HG03060 (cell line): ENCODE data around the gene NTPCR.

Source experiments
- ATAC-seq: cut with Tn5 transposase; IDR thresholded peaks from one replicate; pipeline ENCODE4 v1.9.1; 2021; ENCODE audit warnings: low read depth, moderate number of reproducible peaks; ENCODE audit not compliant: unreplicated experiment

NTPCR gene

GRCh38 chr1:233005156-233005555, 54.7 kb downstream of the NTPCR start:
- ATAC-seq, result no peak

GRCh38 chr1:233005703-233006102, 55.3 kb downstream of the NTPCR start:
- no peak for ATAC-seq

DNA sequence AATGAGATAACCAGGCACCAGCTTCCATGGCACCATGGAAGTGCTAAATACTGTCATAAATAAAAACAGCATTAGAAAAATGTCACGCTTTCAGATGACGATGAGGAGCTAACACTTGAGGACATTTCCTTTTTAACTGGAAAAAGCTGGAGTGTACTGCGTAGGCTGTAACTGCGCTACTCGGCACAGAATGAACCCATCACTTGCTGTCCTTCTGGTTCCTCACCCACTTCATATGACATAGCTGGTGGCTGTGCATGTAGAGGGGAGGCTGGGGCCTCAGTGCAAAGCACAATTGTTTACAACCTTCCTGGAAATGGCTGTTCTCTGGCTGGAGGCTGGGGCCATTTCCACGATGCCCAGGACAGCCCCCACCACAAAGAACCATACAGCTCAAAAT, 55.7 kb downstream of the NTPCR start:
- ATAC-seq, result no peak

- no peak for ATAC-seq
These were observed 56.1 kb downstream of the NTPCR start for GRCh38 chr1:233006541-233006973.

DNA sequence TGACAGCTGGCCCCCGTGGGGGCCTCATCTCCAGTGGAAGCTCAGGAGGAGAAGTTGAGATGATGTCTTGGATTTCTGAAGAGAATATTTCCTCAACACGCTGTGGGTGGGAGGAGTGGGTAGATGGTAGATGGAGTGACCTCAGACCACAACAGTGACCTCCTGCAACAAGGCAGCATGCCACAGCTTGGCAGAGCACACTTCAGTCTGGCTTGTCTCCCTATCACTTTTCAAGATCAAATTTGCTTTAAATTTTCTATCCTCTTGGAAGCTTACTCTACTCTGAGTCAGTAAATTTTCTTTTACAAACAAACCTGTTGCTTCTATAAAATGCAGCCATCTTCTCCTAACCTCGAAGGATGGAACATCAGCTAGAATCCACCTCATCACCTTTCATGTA, 59.7 kb downstream of the NTPCR start:
- no peak for ATAC-seq

- ATAC-seq, result no peak
These were observed 61.6 kb downstream of the NTPCR start for GRCh38 chr1:233012021-233012420.

DNA sequence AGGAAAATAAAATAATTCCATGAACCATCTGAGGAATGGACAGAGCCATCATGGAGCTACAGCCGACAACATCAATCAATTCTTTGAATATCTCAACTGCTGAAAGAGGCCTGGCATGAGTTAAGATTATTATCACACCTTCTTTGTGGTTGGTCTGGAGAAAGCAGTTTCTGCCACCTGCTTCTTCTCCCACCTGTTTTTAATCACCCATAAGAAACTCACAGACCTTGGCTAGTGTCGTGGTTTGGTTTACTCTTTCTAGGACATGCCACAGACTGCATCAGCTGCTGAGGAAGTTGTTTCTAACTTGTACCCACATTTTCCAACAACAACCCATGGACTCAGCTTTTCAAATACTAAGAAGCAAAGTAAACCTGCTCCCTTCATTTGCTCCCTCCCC, 65.6 kb downstream of the NTPCR start:
- no peak for ATAC-seq

DNA sequence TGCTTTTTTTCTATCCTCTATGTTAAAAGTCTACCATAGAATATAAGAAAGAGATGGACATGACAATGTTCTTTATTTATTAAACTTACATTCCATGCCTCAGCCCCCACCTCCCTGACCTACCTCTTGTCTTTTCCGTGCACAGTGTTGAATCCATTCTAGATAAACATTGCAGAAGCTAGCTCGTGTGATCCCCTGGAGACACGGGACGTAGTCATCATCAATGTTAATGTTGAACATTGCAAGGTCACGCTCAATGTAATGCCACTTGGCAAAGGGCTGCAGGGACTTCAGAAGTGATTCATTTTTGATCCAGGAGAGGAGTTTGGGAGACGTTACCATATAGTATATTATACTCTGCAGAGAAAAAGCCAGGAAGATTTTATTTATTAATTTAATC, 66.4 kb downstream of the NTPCR start:
- ATAC-seq, result no peak

GRCh38 chr1:233019083-233019482, 68.7 kb downstream of the NTPCR start:
- no peak for ATAC-seq

GRCh38 chr1:233019778-233020325, 69.4 kb downstream of the NTPCR start:
- ATAC-seq, result no peak

DNA sequence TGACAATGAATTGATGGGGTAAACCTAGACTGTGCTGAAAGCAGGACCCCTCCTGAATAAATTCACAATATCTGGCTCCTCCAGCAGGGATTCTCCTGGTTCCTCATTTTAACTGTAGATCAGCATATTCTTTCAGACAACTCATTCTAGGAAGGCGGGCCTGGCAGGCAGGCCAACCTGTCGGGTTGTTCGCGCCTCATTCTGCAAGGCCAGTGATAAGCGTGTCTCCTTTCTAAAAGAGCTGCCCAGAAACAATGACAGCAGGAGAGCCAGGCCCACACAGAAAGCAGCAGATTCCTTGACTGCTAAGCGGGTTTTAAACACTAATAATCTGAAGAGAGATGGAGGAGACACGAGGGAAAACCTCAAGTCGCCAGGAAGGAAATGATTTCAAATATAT, 70.0 kb downstream of the NTPCR start:
- no peak for ATAC-seq

GRCh38 chr1:233022246-233022645, 71.8 kb downstream of the NTPCR start:
- ATAC-seq, result no peak

GRCh38 chr1:233024199-233024598, 73.8 kb downstream of the NTPCR start:
- ATAC-seq, result no peak

- no peak for ATAC-seq
These were observed 74.7 kb downstream of the NTPCR start for GRCh38 chr1:233025157-233025556.

DNA sequence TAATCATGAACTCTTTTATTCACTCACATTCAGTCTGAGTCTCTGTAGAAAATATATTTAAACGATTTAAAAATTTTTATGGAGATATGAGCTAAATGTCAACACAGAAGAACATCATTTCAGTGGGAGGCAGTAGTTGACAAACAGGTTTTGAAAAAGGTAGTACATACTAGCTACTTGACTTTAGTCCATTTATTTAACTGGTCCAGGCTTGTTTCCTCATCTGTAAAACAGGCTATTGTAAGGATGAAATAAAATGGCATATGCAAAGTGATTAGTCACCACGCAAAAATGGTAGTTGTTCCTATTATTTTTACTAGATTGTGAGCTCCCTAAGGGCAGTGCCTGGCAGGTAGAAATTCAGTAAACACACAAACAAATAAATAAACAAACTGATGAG, 75.2 kb downstream of the NTPCR start:
- ATAC-seq, result no peak

DNA sequence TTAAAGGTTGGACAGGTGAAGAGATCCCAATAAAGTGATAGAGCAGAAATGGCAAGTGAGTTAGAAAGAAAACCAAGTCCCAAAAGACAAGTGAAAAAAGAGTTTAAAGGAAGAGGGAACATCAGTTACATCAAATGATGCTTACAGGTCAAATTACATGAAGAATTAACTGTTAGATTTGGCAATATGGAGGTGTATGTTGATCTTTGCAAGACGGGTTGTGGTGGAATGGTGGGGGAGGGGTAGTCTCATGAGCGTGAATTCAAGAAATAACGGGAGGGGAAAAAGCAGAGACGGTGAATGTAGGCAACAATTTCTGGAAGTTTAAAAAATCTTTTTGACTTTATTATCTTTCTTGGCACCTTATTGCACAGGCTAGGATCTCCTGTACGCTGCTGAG, 76.6 kb downstream of the NTPCR start:
- no peak for ATAC-seq

GRCh38 chr1:233031521-233031920, 81.1 kb downstream of the NTPCR start:
- ATAC-seq, result no peak

- ATAC-seq, result no peak
These were observed 82.5 kb downstream of the NTPCR start for GRCh38 chr1:233032916-233033315.

GRCh38 chr1:233033361-233033760, 83.0 kb downstream of the NTPCR start:
- no peak for ATAC-seq
